Measurements from ENCODE around the gene GFRA3.
"Not testable (repeated sequence)": the region's sequence is repeated elsewhere in the genome, so short reads cannot be mapped to it uniquely, and the experiment has no call there.

Gene GFRA3

GRCh38 chr5:138274189-138274853, at the start of gene GFRA3:
GFRA3 (minus strand) TSS chr5:138274621; CDS start chr5:138274424, 197 bp downstream.
- FAIRE-seq: no peak

- not testable (repeated sequence) for FAIRE-seq
Measured at GRCh38 chr5:138318211-138318610, 43.8 kb upstream of the GFRA3 start.

GRCh38 chr5:138316355-138316754, 41.9 kb upstream of the GFRA3 start:
- FAIRE-seq: no peak

GRCh38 chr5:138315751-138316278, 41.4 kb upstream of the GFRA3 start:
- FAIRE-seq: no peak

GRCh38 chr5:138305797-138306196, 31.4 kb upstream of the GFRA3 start:
- no peak for FAIRE-seq

GRCh38 chr5:138303372-138303771, 29.0 kb upstream of the GFRA3 start:
- no peak for FAIRE-seq

GRCh38 chr5:138289296-138289695, 14.9 kb upstream of the GFRA3 start:
- no peak for FAIRE-seq

GRCh38 chr5:138287246-138287645, 12.8 kb upstream of the GFRA3 start:
- FAIRE-seq: no peak

- no peak for FAIRE-seq
Measured at GRCh38 chr5:138282920-138283742, 8.7 kb upstream of the GFRA3 start.

- no peak for FAIRE-seq
Measured at GRCh38 chr5:138280915-138281314, 6.5 kb upstream of the GFRA3 start.

GRCh38 chr5:138276402-138277054, 2.1 kb upstream of the GFRA3 start:
- FAIRE-seq: no peak

GRCh38 chr5:138275895-138276294, 1.5 kb upstream of the GFRA3 start:
- no peak for FAIRE-seq

GRCh38 chr5:138275379-138275782, 960 bp upstream of the GFRA3 start:
- FAIRE-seq: no peak

- no peak for FAIRE-seq
Measured at GRCh38 chr5:138273834-138274188, 610 bp downstream of the GFRA3 start.

- no peak for FAIRE-seq
Measured at GRCh38 chr5:138272681-138273080, 1.7 kb downstream of the GFRA3 start.

GRCh38 chr5:138271281-138271680, 3.1 kb downstream of the GFRA3 start:
- no peak for FAIRE-seq

- FAIRE-seq: no peak
Measured at GRCh38 chr5:138264183-138264582, 10.2 kb downstream of the GFRA3 start.

- no peak for FAIRE-seq
Measured at GRCh38 chr5:138263581-138263980, 10.8 kb downstream of the GFRA3 start.

- no peak for FAIRE-seq
Measured at GRCh38 chr5:138258704-138259292, 15.6 kb downstream of the GFRA3 start.

- FAIRE-seq: no peak
Measured at GRCh38 chr5:138257583-138257982, 16.8 kb downstream of the GFRA3 start.

GRCh38 chr5:138252944-138253343, 21.5 kb downstream of the GFRA3 start:
- no peak for FAIRE-seq

- not testable (repeated sequence) for FAIRE-seq
Measured at GRCh38 chr5:138247800-138248199, 26.6 kb downstream of the GFRA3 start.

- FAIRE-seq: no peak
Measured at GRCh38 chr5:138246822-138247221, 27.6 kb downstream of the GFRA3 start.

All from colon (tissue), 2 donors.